Activated T-cell treated with anti-CD3 and anti-CD28 coated beads, Interleukin-2, amount 50 U/mL, for 48 hours (primary cell): ENCODE results near the gene PLBD2.

Experiments used
- DNase-seq, 2 experiments: peaks; one replicate each; pipeline ENCODE4 v3.0.0-alpha.2; 2020

Gene PLBD2, protein sequence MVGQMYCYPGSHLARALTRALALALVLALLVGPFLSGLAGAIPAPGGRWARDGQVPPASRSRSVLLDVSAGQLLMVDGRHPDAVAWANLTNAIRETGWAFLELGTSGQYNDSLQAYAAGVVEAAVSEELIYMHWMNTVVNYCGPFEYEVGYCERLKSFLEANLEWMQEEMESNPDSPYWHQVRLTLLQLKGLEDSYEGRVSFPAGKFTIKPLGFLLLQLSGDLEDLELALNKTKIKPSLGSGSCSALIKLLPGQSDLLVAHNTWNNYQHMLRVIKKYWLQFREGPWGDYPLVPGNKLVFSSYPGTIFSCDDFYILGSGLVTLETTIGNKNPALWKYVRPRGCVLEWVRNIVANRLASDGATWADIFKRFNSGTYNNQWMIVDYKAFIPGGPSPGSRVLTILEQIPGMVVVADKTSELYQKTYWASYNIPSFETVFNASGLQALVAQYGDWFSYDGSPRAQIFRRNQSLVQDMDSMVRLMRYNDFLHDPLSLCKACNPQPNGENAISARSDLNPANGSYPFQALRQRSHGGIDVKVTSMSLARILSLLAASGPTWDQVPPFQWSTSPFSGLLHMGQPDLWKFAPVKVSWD

DNA sequence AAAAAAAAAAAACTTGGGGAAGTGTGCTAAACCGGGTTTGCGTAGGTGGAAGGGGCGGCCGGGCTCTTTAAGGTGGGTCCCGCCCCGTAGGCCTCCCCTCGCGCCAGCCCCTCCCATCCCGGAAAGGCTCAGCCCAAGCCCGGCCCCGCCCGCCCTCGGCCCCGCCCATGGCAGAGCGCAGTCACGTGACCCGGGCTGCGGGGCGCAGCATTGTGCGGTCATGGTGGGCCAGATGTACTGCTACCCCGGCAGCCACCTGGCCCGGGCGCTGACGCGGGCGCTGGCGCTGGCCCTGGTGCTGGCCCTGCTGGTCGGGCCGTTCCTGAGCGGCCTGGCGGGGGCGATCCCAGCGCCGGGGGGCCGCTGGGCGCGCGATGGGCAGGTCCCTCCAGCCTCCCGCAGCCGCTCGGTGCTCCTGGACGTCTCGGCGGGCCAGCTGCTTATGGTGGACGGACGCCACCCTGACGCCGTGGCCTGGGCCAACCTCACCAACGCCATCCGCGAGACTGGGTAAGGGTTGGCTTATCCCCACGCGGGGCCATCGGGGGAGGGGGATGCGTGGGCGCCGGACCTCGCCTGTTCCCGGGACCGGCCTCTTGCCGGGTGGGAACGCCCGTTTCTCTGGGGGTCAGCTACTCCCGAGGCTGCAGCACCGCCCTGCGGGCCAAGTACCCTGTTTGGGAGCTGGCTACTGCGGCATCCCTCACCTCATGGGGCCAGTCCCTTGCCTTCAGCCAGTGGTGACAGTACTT is at the start of gene PLBD2:
TSS of gene PLBD2 (plus strand) at position 207 of the 752 bp plus-strand sequence. CDS start at position 221, 14 bp downstream.
- DNase-seq = peak; percentile 94 to 95

DNA sequence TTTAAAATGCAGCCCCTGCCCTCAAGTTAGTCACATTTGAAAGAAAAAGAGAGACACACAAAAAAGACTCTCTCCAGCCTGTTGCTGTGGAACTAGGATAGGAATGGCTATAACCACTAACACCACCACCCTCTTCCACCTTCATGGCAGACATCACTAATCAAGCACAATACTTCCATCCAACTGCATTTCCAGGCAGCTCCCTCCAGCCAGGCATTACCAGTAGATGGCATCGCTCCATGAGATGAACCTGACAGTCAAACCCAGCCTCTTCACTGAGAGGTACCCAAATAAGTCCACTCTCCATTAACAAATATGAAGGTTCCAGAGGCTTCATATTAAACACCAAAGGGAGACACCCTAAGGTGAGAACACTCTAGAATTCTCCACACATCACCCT is 47.9 kb upstream of the PLBD2 start:
- DNase-seq = no peak

DNA sequence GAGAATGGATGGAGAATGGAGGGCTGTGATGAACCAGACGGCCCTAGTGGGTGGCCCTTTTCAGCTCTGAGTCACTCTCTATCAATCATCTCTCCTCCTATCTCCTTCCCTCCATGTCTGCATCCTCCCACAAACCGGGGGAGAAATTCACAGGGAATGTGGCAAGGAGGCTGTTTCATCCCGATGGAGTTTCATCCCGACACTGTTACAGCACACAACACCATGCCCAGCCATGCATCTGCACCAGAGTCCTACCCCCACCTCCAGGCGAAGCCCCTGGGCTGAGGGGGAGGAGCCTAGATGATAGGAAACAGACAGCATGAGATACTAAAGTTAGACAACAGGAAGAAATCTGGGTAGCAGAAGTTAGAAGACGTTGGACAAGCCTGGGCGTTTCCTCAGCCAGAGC is 44.3 kb upstream of the PLBD2 start:
- no peak for DNase-seq

DNA sequence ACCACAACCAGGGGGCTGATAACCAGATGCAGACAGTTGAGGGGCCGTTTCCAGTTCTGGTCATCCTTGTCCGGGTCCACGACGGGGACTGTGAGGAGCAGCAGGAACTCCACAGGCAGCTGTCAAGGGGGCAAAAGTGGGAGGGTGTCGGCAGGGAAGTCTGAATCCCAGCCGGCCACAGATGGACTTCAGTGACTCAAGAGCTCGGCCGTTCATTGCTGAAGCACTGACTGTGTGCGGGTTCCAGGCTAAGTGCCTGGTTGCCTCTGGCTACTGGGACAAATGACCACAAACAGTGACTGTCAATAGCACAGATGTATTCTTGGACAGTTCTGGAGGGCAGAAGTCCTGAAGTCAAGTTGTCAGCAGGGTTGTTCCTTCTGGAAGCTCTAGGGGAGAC is 43.0 kb upstream of the PLBD2 start:
- DNase-seq = no peak

DNA sequence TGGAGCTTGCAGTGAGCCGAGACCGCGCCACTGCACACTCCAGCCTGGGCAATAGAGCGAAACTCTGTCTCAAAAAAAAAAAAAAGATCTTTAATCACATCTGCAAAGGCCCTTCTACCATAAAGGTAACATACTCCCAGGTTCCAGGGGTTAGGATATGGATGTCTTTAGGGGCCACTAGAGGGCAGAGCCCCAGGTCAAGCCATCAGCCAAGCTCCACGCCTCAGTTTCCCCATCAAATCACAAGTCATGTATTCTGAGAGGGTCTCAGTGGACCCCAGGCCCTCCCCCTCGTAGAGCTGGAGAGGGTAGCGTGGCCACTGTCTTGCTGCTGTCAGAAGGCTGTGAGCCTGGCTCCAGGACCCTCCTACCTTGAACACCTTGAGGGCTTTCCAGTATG is 42.2 kb upstream of the PLBD2 start:
- no peak for DNase-seq

DNA sequence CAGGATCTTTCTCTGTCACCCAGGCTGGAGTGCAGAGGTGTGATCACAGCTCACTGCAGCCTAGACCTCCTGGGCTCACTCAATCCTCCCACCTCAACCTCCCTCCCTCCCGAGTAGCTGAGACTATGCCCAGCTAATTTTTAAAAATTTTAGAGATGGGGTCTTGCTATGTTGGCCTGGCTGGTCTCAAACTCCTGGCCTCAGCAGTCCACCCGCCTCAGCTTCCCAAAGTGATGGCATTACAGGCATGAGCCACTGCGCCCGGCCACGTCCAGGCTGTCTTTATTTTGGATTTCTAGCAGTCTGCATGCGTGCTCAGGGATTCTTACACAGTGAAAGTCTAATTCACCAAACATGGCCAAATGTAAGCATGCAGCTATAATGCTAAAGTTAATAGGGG is 41.3 kb upstream of the PLBD2 start:
- no peak for DNase-seq

DNA sequence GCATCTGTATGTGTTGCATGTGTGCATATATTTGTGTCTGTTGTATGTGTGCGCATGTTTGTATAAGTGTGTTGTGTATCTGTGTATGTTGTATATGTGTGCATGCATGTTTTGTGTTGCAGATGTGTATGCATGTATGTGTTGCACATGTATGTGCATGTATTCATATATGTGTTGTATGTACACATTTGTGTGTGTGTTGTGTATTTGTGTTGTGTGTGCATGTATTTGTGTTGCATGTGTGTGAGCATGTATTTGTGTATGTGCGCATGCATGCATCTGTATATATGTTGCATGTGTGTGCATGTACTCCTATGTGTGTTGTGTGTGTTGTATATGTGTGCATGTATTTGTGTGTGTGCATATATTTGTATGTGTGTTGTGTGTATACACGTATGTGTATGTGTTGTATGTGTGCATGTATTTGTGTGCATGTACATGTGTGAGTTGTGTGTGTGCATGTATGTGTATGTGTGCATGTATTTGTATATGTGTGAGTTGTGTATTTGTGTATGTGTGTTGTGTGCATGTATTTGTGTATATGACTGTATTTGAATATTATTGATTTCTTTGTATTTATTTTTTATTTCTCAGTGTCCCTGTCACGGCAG is 40.2 kb upstream of the PLBD2 start:
- no peak for DNase-seq

DNA sequence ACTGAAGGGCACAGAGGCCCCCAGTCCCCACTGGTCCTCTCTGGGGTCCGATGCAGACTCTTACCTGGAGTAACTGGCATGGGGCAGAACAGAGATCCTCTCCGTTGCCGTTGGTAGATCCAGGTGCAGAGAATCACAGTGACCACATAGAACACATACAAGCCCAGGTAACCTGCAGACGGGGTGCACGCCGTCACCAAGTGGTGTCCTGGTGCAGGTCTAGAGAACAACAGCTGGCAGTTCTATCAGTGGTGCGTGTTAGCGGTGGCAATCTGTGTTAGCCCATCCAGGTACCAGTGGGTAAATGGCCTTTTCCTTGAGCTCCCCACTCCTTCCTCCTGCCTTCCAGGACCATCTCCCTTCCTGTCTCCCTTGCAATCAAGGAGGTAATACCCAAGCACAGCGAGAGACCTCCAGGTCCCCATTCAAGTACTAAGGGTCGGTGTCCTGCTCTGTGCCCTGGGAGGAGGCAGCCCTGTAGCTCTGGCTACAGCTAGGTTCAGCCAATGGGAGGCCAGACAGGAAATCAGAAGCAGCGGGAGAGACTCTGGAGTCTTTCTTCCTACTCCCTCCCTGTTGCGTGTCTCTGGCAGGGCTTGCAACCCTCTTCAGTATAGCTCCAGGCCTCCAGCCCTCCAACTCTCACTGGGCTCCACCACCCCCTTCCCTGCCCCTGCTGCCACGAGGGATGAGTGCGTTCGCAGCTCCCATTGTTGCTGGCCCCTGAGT is 39.3 kb upstream of the PLBD2 start:
- no peak for DNase-seq

DNA sequence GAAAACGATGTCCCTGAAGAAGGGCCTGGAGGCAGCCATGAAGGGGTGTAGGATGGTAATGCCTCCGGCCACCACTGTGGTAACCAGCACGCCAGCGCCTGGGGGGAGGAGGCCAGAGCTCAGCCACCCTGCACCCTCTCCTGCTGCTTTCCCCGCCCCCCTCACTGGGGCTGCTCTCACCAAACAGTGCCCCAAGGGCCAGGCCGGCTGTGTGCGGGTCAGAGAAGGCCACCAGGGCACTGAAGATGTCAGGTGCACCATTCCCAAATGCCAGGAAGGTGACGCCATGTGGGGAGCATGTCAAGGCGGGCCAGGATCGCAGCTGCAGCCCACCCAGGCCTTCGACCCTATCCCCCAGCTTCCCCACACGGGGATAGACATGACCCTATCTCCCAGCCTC is 38.0 kb upstream of the PLBD2 start:
- DNase-seq = no peak

DNA sequence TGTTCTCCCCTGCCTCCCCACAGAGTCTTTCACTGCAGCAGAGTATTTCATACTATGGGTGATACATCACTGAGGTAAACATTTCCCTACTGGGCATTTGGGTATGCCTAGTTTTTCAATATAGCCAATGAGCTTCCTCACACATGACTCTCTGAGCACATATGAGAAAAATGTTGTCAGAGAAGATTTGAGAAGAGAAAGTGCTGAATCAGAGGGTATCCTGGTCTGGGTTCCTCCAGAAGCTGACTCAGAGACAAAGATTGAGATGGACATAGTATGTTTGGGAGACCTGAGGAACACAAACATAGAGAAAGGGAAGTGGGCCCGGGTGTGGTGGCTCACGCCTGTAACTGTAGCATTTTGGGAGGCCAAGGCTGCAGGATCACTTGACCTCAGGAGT is 36.0 kb upstream of the PLBD2 start:
- DNase-seq = no peak

DNA sequence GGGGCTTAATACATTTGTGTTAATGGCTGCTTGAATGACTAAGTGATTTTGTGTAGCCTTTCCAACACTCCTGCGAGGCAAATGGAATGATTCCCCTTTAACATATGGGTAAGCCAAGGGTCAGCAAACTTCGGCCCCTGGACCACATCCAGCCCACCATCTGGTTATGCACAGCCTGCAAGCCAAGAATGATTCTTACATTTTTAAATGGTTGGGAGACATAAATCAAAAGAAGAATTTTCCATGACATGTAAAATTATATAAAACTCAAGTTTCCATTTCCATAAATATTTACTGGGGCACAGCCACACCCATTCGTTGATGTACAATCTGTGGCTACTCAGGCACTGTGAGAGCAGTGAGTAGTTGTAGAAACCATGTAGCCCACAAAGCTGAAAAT is 32.5 kb upstream of the PLBD2 start:
- no peak for DNase-seq

DNA sequence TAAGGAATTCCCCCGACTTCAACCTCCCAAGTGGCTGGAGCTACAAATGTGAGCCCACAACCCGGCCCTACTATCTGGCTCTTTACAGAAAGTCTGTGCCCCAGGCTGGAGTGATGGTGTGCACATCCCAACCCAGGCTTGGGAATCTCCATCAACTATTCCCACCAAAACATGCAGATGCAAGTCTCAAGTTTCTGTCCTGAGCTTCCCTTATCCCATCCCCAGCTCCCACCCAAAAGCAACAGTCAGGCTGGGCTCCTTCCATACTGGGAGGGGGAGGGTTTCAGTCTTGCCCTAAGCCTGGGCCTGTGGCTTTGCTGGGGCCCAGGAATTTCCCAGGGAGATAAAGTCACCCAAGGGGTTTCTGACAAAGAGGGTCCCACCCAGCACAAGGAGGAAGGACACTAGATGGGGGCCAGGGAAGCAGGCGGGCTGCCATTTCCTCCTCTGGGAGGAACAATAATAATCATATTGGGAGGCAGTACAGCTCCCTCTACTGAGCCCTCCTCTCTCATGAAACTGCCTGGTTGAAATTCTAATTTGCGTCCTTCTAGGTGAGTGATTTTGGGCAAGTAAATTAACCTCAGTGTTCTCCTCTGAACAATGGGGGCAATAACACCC is 31.5 kb upstream of the PLBD2 start:
- DNase-seq = no peak

DNA sequence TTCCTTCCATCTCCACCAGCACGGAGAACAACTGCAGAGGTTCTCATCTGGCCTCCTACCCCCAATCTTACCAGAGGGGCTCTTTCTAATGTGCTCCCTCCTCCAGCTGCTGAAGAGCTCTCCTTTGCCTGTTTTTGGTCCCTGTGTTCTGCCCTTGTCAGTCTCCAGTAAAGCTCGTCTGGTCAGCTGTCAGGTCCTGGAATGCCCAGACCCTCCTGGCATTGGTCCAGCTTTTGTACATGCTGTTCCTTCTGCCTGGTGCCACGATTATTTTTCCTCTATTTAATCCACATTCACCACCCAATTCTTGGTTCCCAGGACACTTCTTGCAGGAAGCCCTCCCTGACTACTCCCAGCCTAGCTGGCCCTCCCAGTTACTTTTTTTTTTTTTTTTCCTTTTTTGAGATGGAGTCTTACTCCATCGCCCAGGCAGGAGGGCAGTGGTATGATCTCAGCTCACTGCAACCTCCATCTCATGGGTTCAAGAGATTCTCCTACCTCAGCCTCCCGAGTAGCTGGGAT is 30.0 kb upstream of the PLBD2 start:
- DNase-seq = no peak

DNA sequence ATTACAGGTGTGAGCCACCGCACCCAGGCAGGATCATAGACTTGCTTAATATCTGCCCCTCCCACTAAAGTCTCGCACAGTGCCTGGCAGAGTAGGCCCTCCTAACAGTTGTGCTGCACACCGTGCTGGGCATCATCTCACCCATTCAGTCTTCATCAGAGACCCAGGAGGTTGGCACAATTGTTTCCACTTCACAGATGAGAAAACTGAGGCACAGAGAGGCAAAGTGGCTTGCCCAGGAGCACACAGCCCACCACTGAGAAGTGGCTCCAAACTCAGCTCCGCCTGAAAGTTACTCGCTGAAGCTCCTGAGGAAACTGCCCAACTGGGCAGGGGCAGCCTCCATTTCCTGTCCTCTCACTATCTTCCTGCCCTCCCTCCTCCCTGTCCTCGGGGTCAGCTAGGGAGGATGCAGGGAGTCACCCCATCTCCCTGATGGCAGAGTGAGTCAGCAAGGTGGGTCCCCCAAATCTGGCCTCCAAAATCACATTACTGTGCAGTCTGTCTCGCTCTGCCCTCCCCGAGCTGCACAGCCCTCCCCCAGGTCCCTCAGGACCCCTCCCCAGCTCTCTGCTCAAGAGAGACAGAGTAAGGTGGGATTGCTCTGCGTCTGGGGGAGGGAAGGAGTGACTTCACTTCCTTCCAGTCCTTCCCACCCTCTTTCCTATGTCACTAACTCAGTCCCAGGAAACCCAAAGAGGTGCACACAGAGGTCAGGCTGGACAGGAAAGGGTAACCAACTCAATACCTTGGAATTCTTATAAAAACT is 29.2 kb upstream of the PLBD2 start:
- DNase-seq = no peak

DNA sequence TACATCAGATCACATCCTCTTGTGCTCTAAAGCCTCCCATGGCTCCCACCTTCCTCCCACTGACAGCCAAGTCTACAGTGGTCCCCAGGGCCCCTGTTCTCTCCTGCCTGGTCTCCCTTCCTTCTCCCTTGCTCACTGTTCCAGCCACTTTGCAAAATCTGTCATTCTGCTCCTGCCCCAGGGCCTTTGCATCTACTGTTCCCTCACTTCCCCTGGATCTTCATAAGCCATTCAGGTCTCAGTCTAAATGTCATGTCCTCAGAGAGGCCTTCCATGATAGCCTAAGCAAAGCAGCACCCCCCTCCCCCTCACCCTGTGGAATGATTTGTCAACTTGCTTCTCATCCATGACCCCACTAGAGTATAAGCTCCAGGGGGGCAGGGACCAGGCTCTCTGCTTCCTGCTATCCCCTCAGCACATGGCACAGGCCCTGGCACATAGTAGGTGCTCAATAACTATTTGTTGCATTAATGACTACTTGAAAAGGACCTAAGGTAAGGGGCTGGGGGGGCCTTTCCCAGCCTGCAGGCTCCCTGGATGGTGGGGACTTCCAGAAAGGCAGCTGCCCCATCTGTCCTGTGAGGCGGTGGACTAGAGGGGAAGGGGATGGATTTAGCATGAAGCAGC is 28.5 kb upstream of the PLBD2 start:
- DNase-seq = no peak

DNA sequence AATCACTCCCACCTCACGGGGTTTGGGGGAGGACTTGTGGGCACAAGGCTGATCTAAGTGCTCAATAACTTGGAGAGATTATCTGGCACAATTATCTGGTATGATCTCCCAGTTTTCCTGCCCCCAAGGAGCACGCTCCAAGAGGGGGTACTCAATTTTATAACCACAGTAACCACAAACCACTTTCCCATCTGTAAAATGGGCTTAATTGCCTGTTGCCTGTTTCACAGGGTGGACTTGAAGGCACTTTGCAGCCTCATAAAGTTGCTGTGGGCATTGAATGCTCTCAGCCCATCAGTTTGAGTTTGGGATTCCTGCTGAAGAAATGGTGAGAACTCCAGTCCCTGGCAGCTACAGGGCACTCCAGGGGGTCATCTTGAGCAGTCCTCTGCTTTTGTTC is 27.9 kb upstream of the PLBD2 start:
- DNase-seq = no peak

DNA sequence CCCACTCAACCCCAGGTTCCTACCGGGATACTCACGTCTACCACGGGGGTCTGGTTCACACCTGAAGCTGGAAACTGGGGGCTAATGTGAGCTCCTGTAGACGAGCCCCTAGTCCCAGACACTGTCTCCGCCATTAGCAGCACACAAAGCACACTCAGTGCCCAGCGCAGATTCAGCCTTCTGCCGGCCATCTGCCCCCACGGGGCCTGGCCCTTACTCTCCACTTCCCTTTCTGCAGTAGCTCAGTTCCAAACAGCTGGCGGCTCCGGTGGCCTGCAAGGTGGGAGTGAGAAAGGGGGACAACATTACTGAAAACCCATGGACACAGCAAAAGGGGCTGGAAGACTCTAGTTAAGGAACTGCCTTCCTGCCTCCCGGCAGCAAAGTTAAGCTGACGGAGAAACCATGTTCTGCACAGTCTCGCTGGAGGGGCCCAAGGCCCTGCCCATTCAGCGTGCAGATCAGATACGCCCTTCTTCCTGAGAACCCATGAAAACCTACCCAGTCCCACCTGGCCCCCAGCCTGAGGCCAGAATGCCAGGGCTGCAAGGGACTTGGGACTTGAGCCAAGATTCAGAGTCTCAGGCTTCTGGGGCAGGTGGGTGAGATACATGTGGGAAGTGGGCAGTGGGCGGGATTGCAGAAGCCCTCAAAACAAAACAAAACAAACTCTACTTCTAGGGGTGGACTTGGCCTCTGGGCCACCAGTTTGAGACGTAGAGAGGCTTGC is 25.5 kb upstream of the PLBD2 start:
- DNase-seq = no peak

DNA sequence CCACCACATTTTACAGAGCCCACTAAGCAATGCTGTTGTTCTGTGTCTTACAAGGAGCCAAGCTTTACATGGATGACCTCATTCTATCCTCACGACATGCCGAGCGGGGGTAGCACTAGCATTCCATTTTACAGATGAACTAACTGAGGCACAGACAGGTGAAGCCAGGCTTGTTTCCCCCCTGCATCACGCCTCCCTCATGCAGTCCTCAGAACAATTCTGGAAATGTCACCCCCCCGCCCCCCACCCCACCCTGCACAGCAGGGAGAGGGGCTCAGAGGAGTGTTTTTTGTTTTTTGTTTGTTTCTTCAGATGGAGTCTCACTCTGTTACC is 25.0 kb upstream of the PLBD2 start:
- DNase-seq = no peak

DNA sequence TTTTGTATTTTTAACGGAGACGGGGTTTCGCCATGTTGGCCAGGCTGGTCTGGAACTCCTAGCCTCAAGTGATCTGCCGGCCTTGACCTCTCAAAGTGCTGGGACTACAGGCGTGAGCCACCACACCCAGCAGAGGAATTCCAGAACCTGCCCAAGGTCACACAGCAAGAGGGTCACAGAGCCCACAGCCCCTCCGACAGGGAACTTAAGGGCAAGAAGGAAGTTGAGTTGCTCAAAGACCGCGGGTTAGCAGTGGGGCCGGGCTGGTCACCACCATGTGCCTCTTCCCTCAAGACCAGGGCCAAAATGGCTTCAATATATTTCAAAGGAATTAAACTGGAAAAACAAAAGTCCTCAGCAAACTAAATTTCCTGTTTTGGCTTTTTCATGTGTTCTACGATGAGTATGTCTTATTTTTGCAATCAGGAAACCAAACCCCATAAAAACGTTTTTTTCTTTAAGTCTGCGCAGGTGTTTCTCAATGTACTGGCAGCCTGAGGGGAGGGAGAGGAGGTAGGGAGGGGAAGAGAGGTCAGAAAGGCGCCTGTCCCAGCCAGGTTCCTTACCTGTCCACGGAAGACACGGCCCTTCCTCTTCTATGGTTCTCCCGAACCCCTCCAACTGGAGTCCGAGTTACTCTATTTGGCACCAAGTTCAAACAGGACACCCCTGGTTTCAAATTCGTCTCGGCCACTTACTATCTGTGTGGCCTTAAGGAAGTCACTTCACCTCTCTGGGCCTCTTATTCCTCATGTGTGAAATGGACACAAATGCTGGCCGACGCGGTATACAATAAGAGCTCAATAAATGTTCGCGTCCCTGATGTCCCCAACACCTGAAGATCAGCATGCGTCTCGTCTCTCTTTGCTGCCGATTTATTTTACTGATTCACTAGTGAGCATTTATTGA is 24.3 kb upstream of the PLBD2 start:
- DNase-seq = no peak
